HPDE6-E6E7 (cell line): ENCODE results near the gene LY6G5B.

Experiments
- DNase-seq: peaks from one replicate; pipeline ENCODE4 v3.0.0; 2011; ENCODE audit warnings: missing footprints; ENCODE audit errors: extremely low spot score

The LY6G5B gene

DNA sequence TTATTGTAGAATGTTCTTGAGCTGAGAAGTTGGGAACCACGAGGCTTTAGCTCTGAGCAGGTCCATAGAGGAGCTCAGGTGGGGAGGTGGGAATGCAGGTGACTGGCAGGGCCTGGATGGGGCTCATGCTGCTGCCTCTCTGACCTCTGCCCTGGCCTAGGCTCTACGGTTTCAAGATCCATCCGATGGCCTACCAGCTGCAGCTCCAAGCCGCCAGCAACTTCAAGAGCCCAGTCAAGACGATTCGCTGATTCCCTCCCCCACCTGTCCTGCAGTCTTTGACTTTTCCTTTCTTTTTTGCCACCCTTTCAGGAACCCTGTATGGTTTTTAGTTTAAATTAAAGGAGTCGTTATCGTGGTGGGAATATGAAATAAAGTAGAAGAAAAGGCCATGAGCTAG is at the start of gene LY6G5B:
Gene LY6G5B (plus strand): TSS at position 301 of the 400 bp plus-strand sequence. CDS start 975 bp downstream, outside the sequence.
- DNase-seq = no peak

GRCh38 chr6:31620586-31621319 is 49.0 kb upstream of the LY6G5B start, which contains the start of gene PRRC2A:
Gene PRRC2A, plus strand, starts transcription at chr6:31620715. Its CDS starts 2,075 bp downstream, at chr6:31622790.
- peak; percentile 41 for DNase-seq

GRCh38 chr6:31621320-31621939 is 48.3 kb upstream of the LY6G5B start:
- DNase-seq = no peak

DNA sequence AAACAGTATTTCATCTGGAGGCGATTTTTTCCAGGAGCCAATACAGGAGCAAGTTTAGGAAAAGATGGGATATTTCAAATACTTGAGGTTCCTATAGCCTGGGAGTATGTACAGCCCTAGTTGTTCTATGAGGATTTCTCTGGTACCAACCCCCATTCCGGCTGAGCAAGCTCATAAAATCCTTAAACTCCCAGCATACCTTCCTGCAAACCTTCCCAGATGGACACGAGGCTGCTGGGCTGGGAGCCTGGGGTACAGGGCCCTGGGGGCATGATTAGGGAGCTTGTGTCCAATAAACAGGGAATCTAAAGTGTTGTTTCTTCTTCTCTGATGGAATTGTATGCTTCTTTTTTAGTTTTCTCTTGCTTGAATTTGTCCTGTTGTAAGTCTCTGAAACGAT is 47.8 kb upstream of the LY6G5B start:
- no peak for DNase-seq

GRCh38 chr6:31622684-31623091 is 47.1 kb upstream of the LY6G5B start:
- peak; percentile 25 for DNase-seq

DNA sequence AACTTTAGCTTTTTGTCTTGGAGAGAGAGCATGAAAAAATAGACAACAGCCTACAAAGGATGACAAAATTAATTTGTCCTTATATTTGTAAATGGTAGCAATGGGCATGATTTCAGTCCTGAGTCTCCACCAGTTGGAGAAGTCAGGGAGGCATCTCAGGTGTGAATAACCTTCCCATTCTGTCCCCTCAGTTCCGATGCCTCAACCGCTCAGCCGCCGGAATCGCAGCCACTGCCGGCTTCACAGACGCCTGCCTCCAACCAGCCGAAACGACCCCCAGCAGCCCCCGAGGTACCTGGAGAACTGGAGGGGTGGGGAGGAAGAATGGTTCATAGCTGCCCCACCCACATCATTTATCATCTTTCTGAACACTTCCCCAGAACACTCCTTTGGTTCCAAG is 45.7 kb upstream of the LY6G5B start:
- DNase-seq = no peak

GRCh38 chr6:31626952-31627351 is 42.8 kb upstream of the LY6G5B start:
- DNase-seq = no peak

DNA sequence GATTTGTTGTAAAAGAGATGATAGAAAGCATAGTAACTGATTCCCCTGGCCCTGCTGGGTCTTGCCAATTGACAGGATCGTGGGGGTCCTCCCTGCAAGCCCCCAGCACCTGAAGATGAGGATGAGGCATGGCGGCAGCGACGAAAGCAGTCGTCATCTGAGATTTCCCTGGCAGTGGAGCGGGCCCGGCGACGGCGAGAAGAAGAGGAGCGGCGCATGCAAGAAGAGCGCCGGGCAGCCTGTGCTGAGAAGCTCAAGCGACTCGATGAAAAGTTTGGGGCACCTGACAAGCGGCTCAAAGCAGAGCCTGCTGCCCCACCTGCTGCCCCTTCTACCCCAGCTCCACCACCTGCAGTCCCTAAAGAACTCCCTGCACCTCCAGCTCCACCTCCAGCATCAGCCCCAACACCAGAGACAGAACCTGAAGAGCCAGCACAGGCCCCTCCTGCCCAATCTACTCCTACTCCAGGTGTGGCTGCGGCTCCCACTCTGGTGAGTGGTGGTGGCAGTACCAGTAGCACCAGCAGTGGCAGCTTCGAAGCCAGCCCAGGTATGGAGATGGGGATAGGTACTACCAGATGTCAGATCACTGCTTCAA is 42.0 kb upstream of the LY6G5B start:
- DNase-seq = no peak

GRCh38 chr6:31629014-31629413 is 40.8 kb upstream of the LY6G5B start:
- DNase-seq = no peak

GRCh38 chr6:31630177-31630934 is 39.4 kb upstream of the LY6G5B start:
- no peak for DNase-seq

- no peak for DNase-seq
Observed at GRCh38 chr6:31631209-31631608, 38.6 kb upstream of the LY6G5B start.

DNA sequence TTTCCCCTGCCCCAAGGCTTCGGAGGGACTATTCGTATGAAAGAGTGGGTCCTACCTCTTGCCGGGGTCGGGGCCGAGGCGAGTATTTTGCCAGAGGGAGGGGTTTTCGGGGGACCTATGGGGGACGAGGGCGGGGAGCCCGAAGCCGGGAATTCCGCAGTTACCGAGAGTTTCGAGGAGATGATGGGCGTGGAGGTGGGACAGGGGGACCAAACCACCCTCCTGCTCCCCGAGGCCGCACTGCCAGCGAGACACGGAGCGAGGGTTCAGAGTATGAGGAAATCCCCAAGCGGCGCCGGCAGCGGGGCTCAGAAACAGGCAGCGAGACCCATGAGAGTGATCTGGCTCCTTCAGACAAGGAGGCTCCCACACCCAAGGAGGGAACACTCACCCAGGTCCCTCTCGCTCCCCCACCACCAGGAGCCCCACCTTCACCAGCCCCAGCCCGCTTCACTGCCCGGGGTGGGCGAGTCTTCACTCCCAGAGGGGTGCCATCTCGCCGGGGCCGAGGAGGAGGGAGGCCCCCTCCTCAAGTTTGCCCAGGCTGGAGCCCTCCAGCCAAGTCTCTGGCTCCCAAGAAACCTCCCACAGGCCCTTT is 38.0 kb upstream of the LY6G5B start:
- DNase-seq = no peak

DNA sequence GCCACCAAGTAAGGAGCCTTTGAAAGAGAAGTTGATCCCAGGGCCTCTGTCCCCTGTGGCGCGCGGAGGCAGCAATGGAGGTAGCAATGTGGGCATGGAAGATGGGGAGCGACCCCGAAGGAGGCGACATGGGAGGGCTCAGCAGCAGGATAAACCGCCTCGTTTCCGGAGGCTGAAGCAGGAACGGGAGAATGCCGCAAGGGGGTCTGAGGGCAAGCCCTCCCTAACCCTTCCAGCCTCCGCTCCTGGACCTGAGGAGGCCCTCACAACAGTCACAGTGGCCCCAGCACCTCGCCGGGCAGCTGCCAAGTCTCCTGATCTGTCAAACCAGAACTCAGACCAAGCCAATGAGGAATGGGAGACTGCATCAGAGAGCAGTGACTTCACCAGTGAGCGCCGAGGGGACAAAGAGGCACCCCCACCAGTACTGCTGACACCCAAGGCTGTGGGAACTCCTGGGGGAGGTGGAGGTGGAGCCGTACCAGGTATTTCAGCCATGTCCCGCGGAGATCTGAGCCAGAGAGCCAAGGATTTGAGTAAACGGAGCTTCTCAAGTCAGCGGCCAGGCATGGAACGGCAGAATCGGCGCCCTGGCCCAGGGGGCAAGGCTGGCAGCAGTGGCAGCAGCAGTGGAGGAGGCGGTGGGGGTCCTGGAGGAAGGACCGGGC is 37.4 kb upstream of the LY6G5B start:
- no peak for DNase-seq

DNA sequence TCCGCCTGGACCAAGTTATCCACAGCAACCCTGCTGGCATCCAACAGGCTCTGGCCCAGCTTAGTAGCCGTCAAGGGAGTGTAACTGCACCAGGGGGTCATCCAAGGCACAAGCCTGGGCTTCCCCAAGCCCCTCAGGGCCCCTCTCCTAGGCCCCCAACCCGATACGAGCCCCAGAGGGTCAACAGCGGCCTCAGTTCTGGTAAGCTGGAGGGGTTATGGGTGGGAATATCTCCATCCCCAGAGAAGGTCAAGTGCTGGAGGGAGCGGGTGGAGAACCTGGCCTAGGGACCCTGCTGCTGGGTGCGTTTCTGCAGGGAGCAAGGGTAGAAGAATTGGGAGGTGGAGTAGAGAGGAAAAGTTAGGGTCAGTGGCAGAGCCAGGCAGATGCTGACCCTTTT is 36.3 kb upstream of the LY6G5B start:
- DNase-seq = no peak

GRCh38 chr6:31634131-31634530 is 35.6 kb upstream of the LY6G5B start:
- no peak for DNase-seq

DNA sequence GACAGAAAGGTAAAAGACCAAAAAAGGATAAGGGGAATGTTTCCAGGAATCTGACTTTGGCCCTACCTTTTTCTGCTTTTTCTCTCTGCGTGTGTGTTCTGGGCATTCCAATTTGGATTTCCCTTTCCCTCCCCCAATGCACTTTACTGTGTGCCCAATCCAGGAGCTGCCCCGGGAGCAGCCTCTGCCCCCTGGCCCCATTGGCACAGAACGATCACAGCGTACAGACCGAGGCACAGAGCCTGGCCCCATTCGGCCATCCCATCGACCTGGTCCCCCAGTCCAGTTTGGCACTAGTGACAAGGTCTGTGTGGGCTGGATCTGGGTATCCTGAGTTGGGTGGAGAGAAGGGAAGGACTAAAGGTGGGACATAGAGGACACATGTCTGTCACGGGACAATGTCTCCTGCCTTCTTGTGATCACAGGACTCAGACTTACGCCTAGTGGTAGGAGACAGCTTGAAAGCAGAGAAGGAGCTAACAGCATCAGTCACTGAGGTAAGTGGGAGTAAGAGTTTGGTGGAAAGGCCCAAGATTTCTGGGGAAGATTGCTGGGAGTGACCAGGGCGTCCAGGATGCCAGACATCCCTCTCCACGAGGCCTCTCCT is 34.7 kb upstream of the LY6G5B start:
- no peak for DNase-seq

DNA sequence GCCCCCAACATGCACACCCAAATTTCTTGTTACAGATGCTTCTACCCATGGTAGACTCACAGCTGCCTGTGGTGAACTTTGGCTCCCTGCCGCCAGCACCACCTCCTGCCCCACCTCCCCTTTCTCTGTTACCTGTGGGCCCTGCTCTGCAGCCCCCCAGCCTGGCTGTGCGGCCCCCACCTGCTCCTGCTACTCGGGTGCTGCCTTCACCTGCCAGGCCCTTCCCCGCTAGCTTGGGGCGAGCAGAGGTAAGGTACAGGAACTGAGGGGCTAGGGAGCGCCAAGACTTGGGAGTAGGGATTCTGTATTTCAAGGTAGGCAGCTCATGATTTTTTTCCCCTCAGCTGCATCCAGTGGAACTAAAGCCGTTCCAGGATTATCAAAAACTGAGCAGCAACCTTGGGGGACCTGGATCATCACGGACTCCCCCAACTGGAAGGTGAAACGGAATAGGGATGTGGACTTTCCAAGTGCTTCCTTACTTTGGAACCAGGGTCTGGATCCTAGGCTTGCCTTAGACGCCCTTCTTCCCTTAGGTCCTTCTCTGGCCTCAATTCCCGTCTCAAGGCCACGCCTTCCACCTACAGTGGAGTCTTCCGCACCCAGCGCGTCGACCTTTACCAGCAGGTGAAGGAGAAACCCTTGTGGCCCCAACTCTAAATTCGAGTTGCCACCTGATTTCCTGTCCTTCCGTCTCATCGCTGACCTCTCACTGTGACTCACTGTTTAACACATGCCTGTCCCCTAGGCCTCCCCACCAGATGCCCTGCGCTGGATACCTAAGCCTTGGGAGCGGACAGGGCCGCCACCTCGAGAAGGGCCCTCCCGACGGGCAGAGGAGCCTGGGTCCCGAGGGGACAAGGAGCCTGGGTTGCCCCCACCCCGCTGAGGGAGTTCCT is 32.8 kb upstream of the LY6G5B start:
- DNase-seq = no peak

- no peak for DNase-seq
Observed at GRCh38 chr6:31639043-31639442, 30.7 kb upstream of the LY6G5B start.

- no peak for DNase-seq
Observed at GRCh38 chr6:31639449-31639861, 30.3 kb upstream of the LY6G5B start.

- no peak for DNase-seq
Observed at GRCh38 chr6:31640612-31641011, 29.2 kb upstream of the LY6G5B start.
